ENCODE data around the gene TXNIP.

TXNIP gene

GRCh38 chr1:145947551-145947950 lies 48.8 kb downstream of the TXNIP start:
- no peak for DNase-seq
- no CpG with 5 or more reads among the region's 4 CpGs for WGBS (ENCODE audit: extremely low coverage, insufficient coverage, insufficient read length)

GRCh38 chr1:145946477-145946986 lies 49.8 kb downstream of the TXNIP start:
- no peak overlapping the region for H2AFZ ChIP-seq (ENCODE audit: insufficient read depth, low read length, poor library complexity)
- WGBS (ENCODE audit: extremely low coverage, insufficient coverage, insufficient read length): no CpG with 5 or more reads among the region's 4 CpGs
- no peaks in the 10 kb centered on the region for H3K36me3 ChIP-seq (ENCODE audit: control insufficient read depth in 1 of 2, insufficient read depth in 2 of 2, low read length in 2 of 2)
- H2BK12ac ChIP-seq (ENCODE audit: low read length): no peak overlapping the region
- no peaks in the 10 kb centered on the region for H3K79me1 ChIP-seq (ENCODE audit: low read length)
- no peak overlapping the region for H3K18ac ChIP-seq (ENCODE audit: low read length)
- no peak overlapping the region for H4K12ac ChIP-seq (ENCODE audit: low read depth, low read length)
- H3K79me2 ChIP-seq (ENCODE audit: control insufficient read depth, insufficient read depth, low read length, poor library complexity): no peaks in the 10 kb centered on the region
- no peak overlapping the region for H3K23ac ChIP-seq (ENCODE audit: low read length)
- H3K9me3 ChIP-seq (ENCODE audit: insufficient read depth, low read depth, low read length): no peaks in the 10 kb centered on the region
- no peak overlapping the region for H2BK120ac ChIP-seq (ENCODE audit: insufficient read depth, low read length, poor library complexity)
- H3K4me2 ChIP-seq (ENCODE audit: low read length): no peak overlapping the region
- H3K4ac ChIP-seq (ENCODE audit: low read depth, low read length): no peak overlapping the region
- no peaks in the 10 kb centered on the region for H3K27me3 ChIP-seq (ENCODE audit: insufficient read depth, low read length)
- no peak overlapping the region for H3K27ac ChIP-seq (ENCODE audit: low read depth, low read length)
- H4K8ac ChIP-seq (ENCODE audit: low read depth, low read length): no peak overlapping the region
- no peak overlapping the region for H4K91ac ChIP-seq (ENCODE audit: low read depth, low read length)
- H3K14ac ChIP-seq (ENCODE audit: low read length): no peak overlapping the region
- no peak overlapping the region for H2BK5ac ChIP-seq (ENCODE audit: low read depth, low read length, poor library complexity)
- no peak overlapping the region for H3K9ac ChIP-seq (ENCODE audit: low read length)
- H3K4me1 ChIP-seq (ENCODE audit: control insufficient read depth in 1 of 2, insufficient read depth in 2 of 2, low read length in 2 of 2): no peaks in the 10 kb centered on the region
- no peak overlapping the region for H3K4me3 ChIP-seq (ENCODE audit: low read depth, low read length)
- no peak overlapping the region for H2AK5ac ChIP-seq (ENCODE audit: low read length)
- DNase-seq: no peak

More at GRCh38 chr1:145947551-145947950, 48.8 kb downstream of the TXNIP start:
- H4K12ac ChIP-seq (ENCODE audit: low read depth, low read length): no peak overlapping the region
- H3K23ac ChIP-seq (ENCODE audit: low read length): no peak overlapping the region
- no peaks in the 10 kb centered on the region for H3K79me2 ChIP-seq (ENCODE audit: control insufficient read depth, insufficient read depth, low read length, poor library complexity)
- no peak overlapping the region for H3K9ac ChIP-seq (ENCODE audit: low read length)
- H2AFZ ChIP-seq (ENCODE audit: insufficient read depth, low read length, poor library complexity): no peak overlapping the region
- H2BK12ac ChIP-seq (ENCODE audit: low read length): no peak overlapping the region
- H4K8ac ChIP-seq (ENCODE audit: low read depth, low read length): no peak overlapping the region
- no peak overlapping the region for H3K18ac ChIP-seq (ENCODE audit: low read length)
- H3K4me1 ChIP-seq (ENCODE audit: control insufficient read depth in 1 of 2, insufficient read depth in 2 of 2, low read length in 2 of 2): no peaks in the 10 kb centered on the region
- H3K79me1 ChIP-seq (ENCODE audit: low read length): no peaks in the 10 kb centered on the region
- H2BK120ac ChIP-seq (ENCODE audit: insufficient read depth, low read length, poor library complexity): no peak overlapping the region
- H3K27me3 ChIP-seq (ENCODE audit: insufficient read depth, low read length): no peaks in the 10 kb centered on the region
- no peak overlapping the region for H3K14ac ChIP-seq (ENCODE audit: low read length)
- no peaks in the 10 kb centered on the region for H3K36me3 ChIP-seq (ENCODE audit: control insufficient read depth in 1 of 2, insufficient read depth in 2 of 2, low read length in 2 of 2)
- no peak overlapping the region for H3K27ac ChIP-seq (ENCODE audit: low read depth, low read length)
- no peak overlapping the region for H3K4me2 ChIP-seq (ENCODE audit: low read length)
- no peak overlapping the region for H3K4ac ChIP-seq (ENCODE audit: low read depth, low read length)
- H4K91ac ChIP-seq (ENCODE audit: low read depth, low read length): no peak overlapping the region
- H3K9me3 ChIP-seq (ENCODE audit: insufficient read depth, low read depth, low read length): no peaks in the 10 kb centered on the region
- no peak overlapping the region for H2BK5ac ChIP-seq (ENCODE audit: low read depth, low read length, poor library complexity)
- no peak overlapping the region for H2AK5ac ChIP-seq (ENCODE audit: low read length)
- no peak overlapping the region for H3K4me3 ChIP-seq (ENCODE audit: low read depth, low read length)

- no peaks in the 10 kb centered on the region for H3K4me1 ChIP-seq (ENCODE audit: control insufficient read depth in 1 of 2, insufficient read depth in 2 of 2, low read length in 2 of 2)
- H3K4me3 ChIP-seq (ENCODE audit: low read depth, low read length): no peak overlapping the region
- H3K9me3 ChIP-seq (ENCODE audit: insufficient read depth, low read depth, low read length): no peaks in the 10 kb centered on the region
- no peak overlapping the region for H4K12ac ChIP-seq (ENCODE audit: low read depth, low read length)
- H3K79me2 ChIP-seq (ENCODE audit: control insufficient read depth, insufficient read depth, low read length, poor library complexity): no peaks in the 10 kb centered on the region
- no peak overlapping the region for H3K18ac ChIP-seq (ENCODE audit: low read length)
- no peak overlapping the region for H3K27ac ChIP-seq (ENCODE audit: low read depth, low read length)
- no peak overlapping the region for H3K9ac ChIP-seq (ENCODE audit: low read length)
- H3K79me1 ChIP-seq (ENCODE audit: low read length): no peaks in the 10 kb centered on the region
- H2BK12ac ChIP-seq (ENCODE audit: low read length): no peak overlapping the region
- no peak overlapping the region for H4K8ac ChIP-seq (ENCODE audit: low read depth, low read length)
- no peak overlapping the region for H2AK5ac ChIP-seq (ENCODE audit: low read length)
- H2AFZ ChIP-seq (ENCODE audit: insufficient read depth, low read length, poor library complexity): no peak overlapping the region
- no peak overlapping the region for H3K14ac ChIP-seq (ENCODE audit: low read length)
- no peak overlapping the region for H3K23ac ChIP-seq (ENCODE audit: low read length)
- WGBS (ENCODE audit: extremely low coverage, insufficient coverage, insufficient read length): no CpG with 5 or more reads among the region's 3 CpGs
- no peak overlapping the region for H3K4ac ChIP-seq (ENCODE audit: low read depth, low read length)
- H3K27me3 ChIP-seq (ENCODE audit: insufficient read depth, low read length): no peaks in the 10 kb centered on the region
- no peak overlapping the region for H3K4me2 ChIP-seq (ENCODE audit: low read length)
- no peak overlapping the region for H2BK5ac ChIP-seq (ENCODE audit: low read depth, low read length, poor library complexity)
- DNase-seq: no peak
- H2BK120ac ChIP-seq (ENCODE audit: insufficient read depth, low read length, poor library complexity): no peak overlapping the region
- H4K91ac ChIP-seq (ENCODE audit: low read depth, low read length): no peak overlapping the region
- no peaks in the 10 kb centered on the region for H3K36me3 ChIP-seq (ENCODE audit: control insufficient read depth in 1 of 2, insufficient read depth in 2 of 2, low read length in 2 of 2)
Measured at GRCh38 chr1:145944532-145944931, 51.8 kb downstream of the TXNIP start.

- H3K36me3 ChIP-seq (ENCODE audit: control insufficient read depth in 1 of 2, insufficient read depth in 2 of 2, low read length in 2 of 2): no peaks in the 10 kb centered on the region
- H3K27me3 ChIP-seq (ENCODE audit: insufficient read depth, low read length): no peaks in the 10 kb centered on the region
- H3K79me2 ChIP-seq (ENCODE audit: control insufficient read depth, insufficient read depth, low read length, poor library complexity): no peaks in the 10 kb centered on the region
- no peak overlapping the region for H2AFZ ChIP-seq (ENCODE audit: insufficient read depth, low read length, poor library complexity)
- no peak overlapping the region for H4K91ac ChIP-seq (ENCODE audit: low read depth, low read length)
- no peak overlapping the region for H3K27ac ChIP-seq (ENCODE audit: low read depth, low read length)
- H3K18ac ChIP-seq (ENCODE audit: low read length): no peak overlapping the region
- no peak for DNase-seq
- H4K12ac ChIP-seq (ENCODE audit: low read depth, low read length): no peak overlapping the region
- no peak overlapping the region for H3K14ac ChIP-seq (ENCODE audit: low read length)
- no peaks in the 10 kb centered on the region for H3K79me1 ChIP-seq (ENCODE audit: low read length)
- H3K9me3 ChIP-seq (ENCODE audit: insufficient read depth, low read depth, low read length): no peaks in the 10 kb centered on the region
- H3K4me1 ChIP-seq (ENCODE audit: control insufficient read depth in 1 of 2, insufficient read depth in 2 of 2, low read length in 2 of 2): no peaks in the 10 kb centered on the region
- H2BK5ac ChIP-seq (ENCODE audit: low read depth, low read length, poor library complexity): no peak overlapping the region
- H3K4ac ChIP-seq (ENCODE audit: low read depth, low read length): no peak overlapping the region
- H2BK120ac ChIP-seq (ENCODE audit: insufficient read depth, low read length, poor library complexity): no peak overlapping the region
- no peak overlapping the region for H3K23ac ChIP-seq (ENCODE audit: low read length)
- H4K8ac ChIP-seq (ENCODE audit: low read depth, low read length): no peak overlapping the region
- no peak overlapping the region for H3K9ac ChIP-seq (ENCODE audit: low read length)
- no peak overlapping the region for H3K4me2 ChIP-seq (ENCODE audit: low read length)
- no peak overlapping the region for H2AK5ac ChIP-seq (ENCODE audit: low read length)
- WGBS (ENCODE audit: extremely low coverage, insufficient coverage, insufficient read length): no CpG with 5 or more reads among the region's 6 CpGs
- H3K4me3 ChIP-seq (ENCODE audit: low read depth, low read length): no peak overlapping the region
- H2BK12ac ChIP-seq (ENCODE audit: low read length): no peak overlapping the region
Measured at GRCh38 chr1:145942871-145943270, 53.5 kb downstream of the TXNIP start.
